PC-9 (cell line): Measurements from ENCODE around the gene ARHGAP28. TPM values are rescaled to one million over a fixed set of nuclear protein-coding genes. Genes with fewer than 3 reads are reported as not detected.

Experiments used
- BruUV-seq: library from RNA; stranded (reverse); fragments of 400-500 nt; replicated peaks from 2 replicates; lab custom pipeline; 2021; lab: Mats Ljungman, UMichigan
- CTCF ChIA-PET: fragments of 300-600 bp; sonication (Branson Sonifier 250); formaldehyde crosslinking; loops from one replicate; lab custom pipeline; 2022; ENCODE audit warnings: antibody characterized with exemption; lab: Charles Lee
- POLR2A ChIA-PET: fragments of 300-600 bp; sonication (Branson Sonifier 250); formaldehyde crosslinking; loops from one replicate; lab custom pipeline; 2022; ENCODE audit warnings: antibody characterized with exemption; ENCODE audit not compliant: unreplicated experiment; lab: Charles Lee
- DNase-seq, 2 experiments: peaks; one replicate each; pipeline versions ENCODE4 v3.0.0 to v3.0.0-alpha.2; 2015 to 2022; ENCODE audit warnings: mixed read lengths in 1 of 2
- H2AFZ ChIP-seq: fragments of 200-600 bp; sonication (generic); 2 replicates; pipeline ENCODE4 v1.8.1; 2017; ENCODE audit warnings: antibody characterized with exemption
- H3F3A ChIP-seq: fragments of 200-600 bp; sonication (generic); 2 replicates; pipeline ENCODE4 v1.8.1; 2017; ENCODE audit warnings: antibody characterized with exemption, mild to moderate bottlenecking, low read depth; ENCODE audit not compliant: insufficient read depth
- H3K27ac ChIP-seq: fragments of 200-600 bp; sonication (generic); 2 replicates; pipeline ENCODE4 v1.6.1; 2016; ENCODE audit warnings: mixed run types
- H3K27me3 ChIP-seq: fragments of 200-600 bp; sonication (generic); 2 replicates; pipeline ENCODE4 v1.6.1; 2016; ENCODE audit warnings: low read depth, mixed run types; ENCODE audit not compliant: insufficient read depth
- H3K36me3 ChIP-seq: fragments of 200-600 bp; sonication (generic); 2 replicates; pipeline ENCODE4 v1.6.1; 2016; ENCODE audit warnings: low read depth, mixed run types
- H3K4me1 ChIP-seq: fragments of 200-600 bp; sonication (generic); replicated peaks from 2 replicates; pipeline ENCODE4 v1.6.1; 2016; ENCODE audit warnings: mixed run types; ENCODE audit not compliant: insufficient read depth
- H3K4me2 ChIP-seq: fragments of 200-600 bp; sonication (generic); 2 replicates; pipeline ENCODE4 v1.6.1; 2017; ENCODE audit warnings: mixed run types
- H3K4me3 ChIP-seq: fragments of 200-600 bp; sonication (generic); 2 replicates; pipeline ENCODE4 v1.6.1; 2016; ENCODE audit warnings: mixed run types
- H3K79me2 ChIP-seq: fragments of 200-600 bp; sonication (generic); 2 replicates; pipeline ENCODE4 v1.6.1; 2017; ENCODE audit warnings: low read depth, mixed run types
- H3K9me2 ChIP-seq: fragments of 200-600 bp; sonication (generic); 2 replicates; pipeline ENCODE4 v1.8.1; 2017; ENCODE audit warnings: mild to moderate bottlenecking; ENCODE audit not compliant: insufficient read depth
- H3K9me3 ChIP-seq: fragments of 200-600 bp; sonication (generic); 2 replicates; pipeline ENCODE4 v1.8.1; 2016; ENCODE audit warnings: low read depth; ENCODE audit not compliant: insufficient read depth
- H4K20me1 ChIP-seq: fragments of 200-600 bp; sonication (generic); 2 replicates; pipeline ENCODE4 v1.8.1; 2017; ENCODE audit not compliant: insufficient read depth
- EZH2 ChIP-seq: fragments of 200-600 bp; sonication (generic); IDR thresholded peaks from 2 replicates; pipeline ENCODE4 v1.8.0; 2017; ENCODE audit warnings: antibody characterized with exemption, low read depth
- intact Hi-C: fragments of 100-400 bp; cut with micrococcal nuclease; formaldehyde crosslinking; loops from one replicate; pipeline ENCODE4 v1.10.0; 2022; ENCODE audit not compliant: unreplicated experiment
- total RNA-seq: library from RNA; stranded (reverse); gene quantifications from 2 replicates; pipeline ENCODE4 v1.2.3, GENCODE V29; 2021
- TF ChIP-seq, protein P1 (sequence below): fragments of 200-600 bp; sonication (generic); conservative IDR thresholded peaks from 2 replicates; pipeline ENCODE4 v1.6.1; 2017; ENCODE audit warnings: mixed run types, antibody characterized with exemption, mild to moderate bottlenecking, moderate library complexity

Gene ARHGAP28
- total RNA-seq, 1 experiment from 2014 or later, result not detected

GRCh38 chr18:6882401-6882800 lies 152.9 kb downstream of the ARHGAP28 start:
- Histone ChIP-seq H3K4me1 (no peaks in the 10 kb centered on the region), H3K4me2 (no peak overlapping the region), H3K9me2 (no peaks in the 10 kb centered on the region), H3K4me3 (no peak overlapping the region), H3K27me3 (peaks cover 76% of the 10 kb centered on the region), H3K27ac (no peak overlapping the region), H3K9me3 (no peaks in the 10 kb centered on the region), H3K79me2 (no peaks in the 10 kb centered on the region), H2AFZ (no peak overlapping the region), H3F3A (no peaks in the 10 kb centered on the region), H3K36me3 (no peaks in the 10 kb centered on the region), H4K20me1 (no peaks in the 10 kb centered on the region)
- CTCF ChIA-PET, result no interaction called here
- BruUV-seq, result no TSS peak
- POLR2A ChIA-PET, result no interaction called here
- intact Hi-C loops, result no loop called here
- no peak for DNase-seq
- TF ChIP-seq, protein P1, sequence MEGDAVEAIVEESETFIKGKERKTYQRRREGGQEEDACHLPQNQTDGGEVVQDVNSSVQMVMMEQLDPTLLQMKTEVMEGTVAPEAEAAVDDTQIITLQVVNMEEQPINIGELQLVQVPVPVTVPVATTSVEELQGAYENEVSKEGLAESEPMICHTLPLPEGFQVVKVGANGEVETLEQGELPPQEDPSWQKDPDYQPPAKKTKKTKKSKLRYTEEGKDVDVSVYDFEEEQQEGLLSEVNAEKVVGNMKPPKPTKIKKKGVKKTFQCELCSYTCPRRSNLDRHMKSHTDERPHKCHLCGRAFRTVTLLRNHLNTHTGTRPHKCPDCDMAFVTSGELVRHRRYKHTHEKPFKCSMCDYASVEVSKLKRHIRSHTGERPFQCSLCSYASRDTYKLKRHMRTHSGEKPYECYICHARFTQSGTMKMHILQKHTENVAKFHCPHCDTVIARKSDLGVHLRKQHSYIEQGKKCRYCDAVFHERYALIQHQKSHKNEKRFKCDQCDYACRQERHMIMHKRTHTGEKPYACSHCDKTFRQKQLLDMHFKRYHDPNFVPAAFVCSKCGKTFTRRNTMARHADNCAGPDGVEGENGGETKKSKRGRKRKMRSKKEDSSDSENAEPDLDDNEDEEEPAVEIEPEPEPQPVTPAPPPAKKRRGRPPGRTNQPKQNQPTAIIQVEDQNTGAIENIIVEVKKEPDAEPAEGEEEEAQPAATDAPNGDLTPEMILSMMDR, result no peak
- TF ChIP-seq EZH2, result no peak

GRCh38 chr18:6885006-6885481 lies 155.5 kb downstream of the ARHGAP28 start:
- Histone ChIP-seq H3K4me1 (no peaks in the 10 kb centered on the region), H3K9me3 (no peaks in the 10 kb centered on the region), H3K27ac (no peak overlapping the region), H4K20me1 (no peaks in the 10 kb centered on the region), H3K36me3 (no peaks in the 10 kb centered on the region), H3K9me2 (no peaks in the 10 kb centered on the region), H2AFZ (no peak overlapping the region), H3K4me3 (no peak overlapping the region), H3K79me2 (no peaks in the 10 kb centered on the region), H3K27me3 (peaks cover 56% of the 10 kb centered on the region), H3F3A (no peaks in the 10 kb centered on the region), H3K4me2 (no peak overlapping the region)
- DNase-seq, result no peak
- POLR2A ChIA-PET, result no interaction called here
- CTCF ChIA-PET, result no interaction called here
- TF ChIP-seq, protein P1, result no peak
- no peak for TF ChIP-seq EZH2
- no TSS peak for BruUV-seq
- intact Hi-C loops, result no loop called here

DNA sequence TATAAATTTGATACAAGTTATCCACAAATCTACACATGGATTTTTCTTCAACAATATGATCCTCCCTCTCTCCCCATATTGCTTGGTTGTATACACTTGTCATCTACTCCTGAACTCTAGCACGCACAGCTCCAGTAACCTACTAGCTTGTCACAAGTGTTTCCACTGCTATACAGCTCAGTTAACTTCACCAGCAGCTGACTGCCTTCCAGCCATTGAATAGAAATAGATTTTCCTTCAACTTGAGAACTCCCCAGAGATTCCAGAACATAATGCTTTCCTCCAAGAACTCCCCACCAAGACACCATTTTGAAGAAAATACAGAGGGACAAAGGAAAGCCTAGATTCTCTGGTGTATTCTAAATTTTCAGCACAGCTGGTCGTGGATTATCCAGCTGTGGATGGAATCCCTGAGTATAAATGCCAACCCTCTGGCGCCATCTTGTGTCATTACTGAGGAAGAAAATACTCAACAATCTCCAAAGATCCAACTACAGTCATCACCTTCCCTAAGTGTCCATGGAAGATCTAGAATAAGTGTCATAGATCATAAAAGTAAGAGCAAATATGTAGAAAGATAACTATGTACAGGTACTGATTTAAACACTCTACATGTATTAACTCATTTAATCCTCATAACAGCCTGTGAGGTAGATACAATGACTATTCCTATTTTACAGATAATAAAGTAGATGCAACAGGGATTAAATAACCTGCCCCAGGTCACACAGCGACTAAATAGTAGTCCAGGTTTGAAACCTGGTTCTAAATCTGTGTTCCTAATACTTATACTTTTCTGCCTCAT lies 156.7 kb downstream of the ARHGAP28 start:
- DNase-seq, result peak in 1 of 2 experiments; percentile 29
- intact Hi-C loops, result loop anchor here (1.0 kb wide), 2 partner anchors 343 to 1018 kb away; no protein-coding TSS in a partner anchor
- Histone ChIP-seq H2AFZ (no peak overlapping the region), H3K4me1 (no peaks in the 10 kb centered on the region), H3K4me2 (no peak overlapping the region), H3K36me3 (no peaks in the 10 kb centered on the region), H3K4me3 (no peak overlapping the region), H3K79me2 (no peaks in the 10 kb centered on the region), H4K20me1 (no peaks in the 10 kb centered on the region), H3K9me2 (no peaks in the 10 kb centered on the region), H3K9me3 (no peaks in the 10 kb centered on the region), H3F3A (no peaks in the 10 kb centered on the region), H3K27ac (no peak overlapping the region), H3K27me3 (peaks cover 45% of the 10 kb centered on the region)
- no TSS peak for BruUV-seq
- no peak for TF ChIP-seq EZH2
- TF ChIP-seq, protein P1, result peak; percentile 76
- ChIA-PET CTCF (no interaction called here), POLR2A (no interaction called here)
